ENCODE results near the gene SCAF4. TPM values are rescaled to one million over a fixed set of nuclear protein-coding genes. Genes with fewer than 3 reads are reported as not detected.
A peak's percentile ranks its signal among the peaks of the same experiment; 100 is the strongest.

Gene SCAF4
- total and polyA plus RNA-seq, 9 of the 15 experiments (the other 6 are each of a cell fraction or from before 2014, with no cell fraction given) = 2.3 to 55.7 (median 17.2) TPM

DNA sequence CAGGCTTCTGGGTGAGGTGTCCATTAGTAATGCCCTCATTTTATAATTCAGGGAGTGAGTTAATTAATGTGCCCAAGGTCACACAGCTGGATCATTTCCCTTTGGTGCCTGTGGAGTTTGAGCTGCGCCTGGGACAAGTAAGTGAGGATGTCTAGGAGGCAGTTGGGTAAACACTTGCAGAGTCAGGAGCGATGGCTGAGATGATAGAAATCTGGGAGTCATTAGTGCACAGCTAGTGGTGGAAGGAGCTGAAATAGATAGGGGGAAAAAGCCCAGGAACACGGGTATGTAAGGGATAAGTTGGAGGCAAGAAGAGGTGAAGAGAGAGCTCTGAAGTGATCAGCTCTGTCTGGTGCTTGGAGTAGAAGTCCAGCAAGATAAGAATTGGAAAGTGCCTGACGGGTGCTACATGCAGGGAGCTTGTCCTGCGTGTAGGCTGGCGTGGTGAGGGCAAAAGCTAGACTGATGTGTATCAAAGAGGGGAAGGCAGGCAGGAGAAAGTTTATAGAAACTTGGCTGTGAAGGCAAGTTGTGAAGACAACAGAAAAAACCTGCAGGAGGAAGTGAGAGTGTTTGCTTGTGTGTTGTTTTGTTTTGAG is 1.7 kb upstream of the SCAF4 start (continued):
- TF ChIP-seq, protein P1, sequence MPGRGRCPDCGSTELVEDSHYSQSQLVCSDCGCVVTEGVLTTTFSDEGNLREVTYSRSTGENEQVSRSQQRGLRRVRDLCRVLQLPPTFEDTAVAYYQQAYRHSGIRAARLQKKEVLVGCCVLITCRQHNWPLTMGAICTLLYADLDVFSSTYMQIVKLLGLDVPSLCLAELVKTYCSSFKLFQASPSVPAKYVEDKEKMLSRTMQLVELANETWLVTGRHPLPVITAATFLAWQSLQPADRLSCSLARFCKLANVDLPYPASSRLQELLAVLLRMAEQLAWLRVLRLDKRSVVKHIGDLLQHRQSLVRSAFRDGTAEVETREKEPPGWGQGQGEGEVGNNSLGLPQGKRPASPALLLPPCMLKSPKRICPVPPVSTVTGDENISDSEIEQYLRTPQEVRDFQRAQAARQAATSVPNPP (IDR thresholded peaks at IDR 0.05; ENCODE audit: borderline replicate concordance, insufficient read depth, insufficient read length) = no peak
- TF ChIP-seq, protein P2, sequence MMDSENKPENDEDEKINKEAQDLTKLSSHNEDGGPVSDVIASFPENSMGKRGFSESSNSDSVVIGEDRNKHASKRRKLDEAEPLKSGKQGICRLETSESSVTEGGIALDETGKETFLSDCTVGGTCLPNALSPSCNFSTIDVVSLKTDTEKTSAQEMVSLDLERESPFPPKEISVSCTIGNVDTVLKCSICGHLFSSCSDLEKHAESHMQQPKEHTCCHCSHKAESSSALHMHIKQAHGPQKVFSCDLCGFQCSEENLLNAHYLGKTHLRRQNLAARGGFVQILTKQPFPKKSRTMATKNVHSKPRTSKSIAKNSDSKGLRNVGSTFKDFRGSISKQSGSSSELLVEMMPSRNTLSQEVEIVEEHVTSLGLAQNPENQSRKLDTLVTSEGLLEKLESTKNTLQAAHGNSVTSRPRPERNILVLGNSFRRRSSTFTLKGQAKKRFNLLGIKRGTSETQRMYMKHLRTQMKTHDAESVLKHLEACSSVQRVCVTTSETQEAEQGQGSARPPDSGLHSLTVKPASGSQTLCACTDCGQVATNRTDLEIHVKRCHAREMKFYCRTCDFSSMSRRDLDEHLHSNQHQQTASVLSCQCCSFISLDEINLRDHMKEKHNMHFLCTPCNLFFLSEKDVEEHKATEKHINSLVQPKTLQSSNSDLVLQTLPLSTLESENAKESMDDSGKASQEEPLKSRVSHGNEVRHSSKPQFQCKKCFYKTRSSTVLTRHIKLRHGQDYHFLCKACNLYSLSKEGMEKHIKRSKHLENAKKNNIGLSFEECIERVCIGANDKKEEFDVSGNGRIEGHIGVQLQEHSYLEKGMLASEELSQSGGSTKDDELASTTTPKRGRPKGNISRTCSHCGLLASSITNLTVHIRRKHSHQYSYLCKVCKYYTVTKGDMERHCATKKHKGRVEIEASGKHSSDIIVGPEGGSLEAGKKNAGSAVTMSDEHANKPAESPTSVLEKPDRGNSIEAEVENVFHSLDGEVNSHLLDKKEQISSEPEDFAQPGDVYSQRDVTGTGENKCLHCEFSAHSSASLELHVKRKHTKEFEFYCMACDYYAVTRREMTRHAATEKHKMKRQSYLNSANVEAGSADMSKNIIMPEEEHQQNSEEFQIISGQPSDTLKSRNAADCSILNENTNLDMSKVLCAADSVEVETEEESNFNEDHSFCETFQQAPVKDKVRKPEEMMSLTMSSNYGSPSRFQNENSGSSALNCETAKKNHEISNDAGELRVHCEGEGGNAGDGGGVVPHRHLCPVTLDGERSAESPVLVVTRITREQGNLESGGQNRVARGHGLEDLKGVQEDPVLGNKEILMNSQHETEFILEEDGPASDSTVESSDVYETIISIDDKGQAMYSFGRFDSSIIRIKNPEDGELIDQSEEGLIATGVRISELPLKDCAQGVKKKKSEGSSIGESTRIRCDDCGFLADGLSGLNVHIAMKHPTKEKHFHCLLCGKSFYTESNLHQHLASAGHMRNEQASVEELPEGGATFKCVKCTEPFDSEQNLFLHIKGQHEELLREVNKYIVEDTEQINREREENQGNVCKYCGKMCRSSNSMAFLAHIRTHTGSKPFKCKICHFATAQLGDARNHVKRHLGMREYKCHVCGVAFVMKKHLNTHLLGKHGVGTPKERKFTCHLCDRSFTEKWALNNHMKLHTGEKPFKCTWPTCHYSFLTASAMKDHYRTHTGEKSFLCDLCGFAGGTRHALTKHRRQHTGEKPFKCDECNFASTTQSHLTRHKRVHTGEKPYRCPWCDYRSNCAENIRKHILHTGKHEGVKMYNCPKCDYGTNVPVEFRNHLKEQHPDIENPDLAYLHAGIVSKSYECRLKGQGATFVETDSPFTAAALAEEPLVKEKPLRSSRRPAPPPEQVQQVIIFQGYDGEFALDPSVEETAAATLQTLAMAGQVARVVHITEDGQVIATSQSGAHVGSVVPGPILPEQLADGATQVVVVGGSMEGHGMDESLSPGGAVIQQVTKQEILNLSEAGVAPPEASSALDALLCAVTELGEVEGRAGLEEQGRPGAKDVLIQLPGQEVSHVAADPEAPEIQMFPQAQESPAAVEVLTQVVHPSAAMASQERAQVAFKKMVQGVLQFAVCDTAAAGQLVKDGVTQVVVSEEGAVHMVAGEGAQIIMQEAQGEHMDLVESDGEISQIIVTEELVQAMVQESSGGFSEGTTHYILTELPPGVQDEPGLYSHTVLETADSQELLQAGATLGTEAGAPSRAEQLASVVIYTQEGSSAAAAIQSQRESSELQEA (IDR thresholded peaks at IDR 0.05; ENCODE audit: low read depth) = 0 out of 2 replicates have a peak, but pooled peaks have one; percentile 1
- peak; percentile 79 for TF ChIP-seq DPF2 (IDR thresholded peaks at IDR 0.05)
- no peak for TF ChIP-seq ZNF354B (CRISPR knock-in tag; IDR thresholded peaks at IDR 0.05)
- no peak for TF ChIP-seq KAT7 (CRISPR knock-in tag; IDR thresholded peaks at IDR 0.05; ENCODE audit: borderline replicate concordance)
- no peak for TF ChIP-seq KLF10 (CRISPR knock-in tag; IDR thresholded peaks at IDR 0.05)
- TF ChIP-seq ZBTB1 (CRISPR knock-in tag; IDR thresholded peaks at IDR 0.05; ENCODE audit: borderline replicate concordance, low read depth) = no peak
- TF ChIP-seq HLTF (IDR thresholded peaks at IDR 0.05) = peak; percentile 79; the same call in 1 of the 2 replicates
- no peak for TF ChIP-seq SRSF3 (IDR thresholded peaks at IDR 0.05; ENCODE audit: insufficient read depth, low read length)
- TF ChIP-seq HDAC3 (IDR thresholded peaks at IDR 0.05; ENCODE audit: borderline replicate concordance, partially characterized antibody) = no peak
- TF ChIP-seq RFX7 (CRISPR knock-in tag; IDR thresholded peaks at IDR 0.05) = peak; percentile 63; the same call in 1 of the 2 replicates
- TF ChIP-seq PURB (CRISPR knock-in tag; IDR thresholded peaks at IDR 0.05; ENCODE audit: low read depth) = no peak
- TF ChIP-seq ZNF274 (IDR thresholded peaks at IDR 0.05; ENCODE audit: borderline replicate concordance, low read depth, low read length) = no peak
- TF ChIP-seq CC2D1A (IDR thresholded peaks at IDR 0.05) = no peak
- peak; percentile 68 for TF ChIP-seq NBN (IDR thresholded peaks at IDR 0.05; ENCODE audit: low read depth)
- TF ChIP-seq ZNF764 (CRISPR knock-in tag; IDR thresholded peaks at IDR 0.05; ENCODE audit: low read depth) = no peak
- no peak for TF ChIP-seq RBM14 (IDR thresholded peaks at IDR 0.05; ENCODE audit: borderline replicate concordance, insufficient read depth, low read depth, low read length)
- TF ChIP-seq, protein P3, sequence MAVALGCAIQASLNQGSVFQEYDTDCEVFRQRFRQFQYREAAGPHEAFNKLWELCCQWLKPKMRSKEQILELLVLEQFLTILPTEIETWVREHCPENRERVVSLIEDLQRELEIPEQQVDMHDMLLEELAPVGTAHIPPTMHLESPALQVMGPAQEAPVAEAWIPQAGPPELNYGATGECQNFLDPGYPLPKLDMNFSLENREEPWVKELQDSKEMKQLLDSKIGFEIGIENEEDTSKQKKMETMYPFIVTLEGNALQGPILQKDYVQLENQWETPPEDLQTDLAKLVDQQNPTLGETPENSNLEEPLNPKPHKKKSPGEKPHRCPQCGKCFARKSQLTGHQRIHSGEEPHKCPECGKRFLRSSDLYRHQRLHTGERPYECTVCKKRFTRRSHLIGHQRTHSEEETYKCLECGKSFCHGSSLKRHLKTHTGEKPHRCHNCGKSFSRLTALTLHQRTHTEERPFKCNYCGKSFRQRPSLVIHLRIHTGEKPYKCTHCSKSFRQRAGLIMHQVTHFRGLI (CRISPR knock-in tag; IDR thresholded peaks at IDR 0.05) = no peak
- TF ChIP-seq DACH1 (IDR thresholded peaks at IDR 0.05; ENCODE audit: partially characterized antibody) = no peak

Measured in K562 (cell line).